ENCODE data around the gene INSYN1.

Gene INSYN1

DNA sequence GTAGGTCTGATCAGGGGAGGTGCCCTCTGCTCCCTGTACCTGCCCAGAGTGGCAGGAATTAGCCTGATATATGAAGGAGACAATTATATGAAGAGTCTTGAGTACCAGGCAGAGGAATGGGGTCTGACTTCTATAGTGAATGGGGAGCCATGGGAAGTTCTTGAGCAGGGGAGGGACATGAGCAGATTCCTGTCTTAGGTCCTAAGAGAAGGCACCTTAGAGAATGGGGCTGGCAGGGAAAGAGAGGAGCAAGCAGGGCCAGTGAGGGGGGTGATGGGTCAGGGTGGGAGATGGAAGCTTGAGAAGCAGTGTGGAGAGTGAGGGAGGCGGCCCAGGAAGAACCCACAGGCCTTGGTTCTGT, 56.5 kb downstream of the INSYN1 start:
- no peak overlapping the region for H3K9ac ChIP-seq (ENCODE audit: low read length)
- no peaks in the 10 kb centered on the region for H3F3A ChIP-seq (ENCODE audit: insufficient read depth)
- no peak overlapping the region for H3K4me2 ChIP-seq (ENCODE audit: low read depth, low read length, poor library complexity, severe bottlenecking)
- no peaks in the 10 kb centered on the region for H3K36me3 ChIP-seq (ENCODE audit: low read length)
- TF ChIP-seq, protein P1, sequence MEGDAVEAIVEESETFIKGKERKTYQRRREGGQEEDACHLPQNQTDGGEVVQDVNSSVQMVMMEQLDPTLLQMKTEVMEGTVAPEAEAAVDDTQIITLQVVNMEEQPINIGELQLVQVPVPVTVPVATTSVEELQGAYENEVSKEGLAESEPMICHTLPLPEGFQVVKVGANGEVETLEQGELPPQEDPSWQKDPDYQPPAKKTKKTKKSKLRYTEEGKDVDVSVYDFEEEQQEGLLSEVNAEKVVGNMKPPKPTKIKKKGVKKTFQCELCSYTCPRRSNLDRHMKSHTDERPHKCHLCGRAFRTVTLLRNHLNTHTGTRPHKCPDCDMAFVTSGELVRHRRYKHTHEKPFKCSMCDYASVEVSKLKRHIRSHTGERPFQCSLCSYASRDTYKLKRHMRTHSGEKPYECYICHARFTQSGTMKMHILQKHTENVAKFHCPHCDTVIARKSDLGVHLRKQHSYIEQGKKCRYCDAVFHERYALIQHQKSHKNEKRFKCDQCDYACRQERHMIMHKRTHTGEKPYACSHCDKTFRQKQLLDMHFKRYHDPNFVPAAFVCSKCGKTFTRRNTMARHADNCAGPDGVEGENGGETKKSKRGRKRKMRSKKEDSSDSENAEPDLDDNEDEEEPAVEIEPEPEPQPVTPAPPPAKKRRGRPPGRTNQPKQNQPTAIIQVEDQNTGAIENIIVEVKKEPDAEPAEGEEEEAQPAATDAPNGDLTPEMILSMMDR (IDR thresholded peaks at IDR 0.05; ENCODE audit: insufficient read depth, low read length, poor library complexity, severe bottlenecking) = no peak
- no peak for TF ChIP-seq EZH2phosphoT487 (conservative IDR thresholded peaks at IDR 0.05; ENCODE audit: low read length)
- no peak overlapping the region for H2AFZ ChIP-seq (ENCODE audit: low read depth, low read length, severe bottlenecking)
- H3K4me3 ChIP-seq (ENCODE audit: insufficient read depth, low read length, poor library complexity, severe bottlenecking) = no peak overlapping the region
- H3K27me3 ChIP-seq (ENCODE audit: low read length) = no peaks in the 10 kb centered on the region; the same call in 1 of the 2 replicates
- no peaks in the 10 kb centered on the region for H4K20me1 ChIP-seq (ENCODE audit: low read depth, low read length)
- H3K79me2 ChIP-seq (ENCODE audit: insufficient read depth, low read length) = no peaks in the 10 kb centered on the region
- no peak overlapping the region for H3K27ac ChIP-seq (ENCODE audit: low read depth, low read length)
- no peaks in the 10 kb centered on the region for H3K9me3 ChIP-seq (ENCODE audit: insufficient read depth, low read length)
- no peaks in the 10 kb centered on the region for H3K9me2 ChIP-seq (replicated peaks; ENCODE audit: insufficient read depth, low read length)

DNA sequence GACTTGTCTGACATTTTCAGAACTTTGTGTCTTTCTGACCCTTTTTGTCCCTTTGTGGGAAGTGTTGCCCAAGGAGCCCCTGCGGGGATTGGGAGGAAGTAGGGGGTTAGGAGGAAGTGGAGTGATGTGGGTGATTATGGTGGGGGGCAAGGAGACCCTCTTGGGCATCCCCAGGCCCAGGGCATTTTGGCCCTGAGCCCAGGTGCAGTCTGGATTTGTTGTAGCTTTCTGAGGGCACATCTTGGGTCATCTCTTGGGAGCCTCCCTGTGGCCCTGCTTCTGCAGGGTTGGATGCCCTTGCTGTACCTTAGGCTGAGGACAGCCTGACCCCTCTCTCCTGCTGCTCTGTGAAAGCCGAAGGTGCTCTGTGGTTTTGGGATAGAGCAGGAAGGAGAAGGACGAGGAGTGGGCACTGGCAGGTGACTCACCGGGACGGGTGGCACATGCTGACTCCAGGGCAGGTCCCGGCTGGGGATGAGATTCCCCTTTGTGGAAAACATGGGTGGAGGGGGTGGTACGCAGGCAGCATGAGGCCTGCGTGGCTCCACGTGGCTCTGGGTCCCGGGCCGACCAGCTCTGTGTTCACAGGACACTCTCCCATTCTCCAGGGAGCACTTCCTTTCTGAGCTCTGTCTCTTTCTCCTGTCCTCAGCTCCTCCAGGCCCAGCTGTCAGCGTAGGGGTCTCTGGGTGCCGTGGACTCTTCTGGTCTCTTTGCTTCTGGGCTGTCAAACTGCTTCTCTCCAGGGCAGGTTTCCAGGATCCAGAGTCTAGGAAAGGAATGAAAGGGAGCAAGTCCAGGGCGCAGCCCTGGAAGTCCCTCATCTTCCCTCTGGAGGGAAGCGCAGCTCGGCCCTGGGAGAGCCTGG, 57.1 kb downstream of the INSYN1 start:
- Histone ChIP-seq H2AFZ (ENCODE audit: low read depth, low read length, severe bottlenecking) (no peak overlapping the region), H3K9ac (ENCODE audit: low read length) (no peak overlapping the region), H3F3A (ENCODE audit: insufficient read depth) (no peaks in the 10 kb centered on the region), H3K9me2 (replicated peaks; ENCODE audit: insufficient read depth, low read length) (no peaks in the 10 kb centered on the region), H3K9me3 (ENCODE audit: insufficient read depth, low read length) (no peaks in the 10 kb centered on the region), H3K27me3 (ENCODE audit: low read length) (no peaks in the 10 kb centered on the region; the same call in 1 of the 2 replicates), H3K36me3 (ENCODE audit: low read length) (no peaks in the 10 kb centered on the region), H3K79me2 (ENCODE audit: insufficient read depth, low read length) (no peaks in the 10 kb centered on the region), H3K27ac (ENCODE audit: low read depth, low read length) (no peak overlapping the region), H3K4me3 (ENCODE audit: insufficient read depth, low read length, poor library complexity, severe bottlenecking) (no peak overlapping the region), H3K4me2 (ENCODE audit: low read depth, low read length, poor library complexity, severe bottlenecking) (no peak overlapping the region), H4K20me1 (ENCODE audit: low read depth, low read length) (no peaks in the 10 kb centered on the region)
- TF ChIP-seq EZH2phosphoT487 (conservative IDR thresholded peaks at IDR 0.05; ENCODE audit: low read length) = no peak
- TF ChIP-seq, protein P1 (IDR thresholded peaks at IDR 0.05; ENCODE audit: insufficient read depth, low read length, poor library complexity, severe bottlenecking) = no peak

DNA sequence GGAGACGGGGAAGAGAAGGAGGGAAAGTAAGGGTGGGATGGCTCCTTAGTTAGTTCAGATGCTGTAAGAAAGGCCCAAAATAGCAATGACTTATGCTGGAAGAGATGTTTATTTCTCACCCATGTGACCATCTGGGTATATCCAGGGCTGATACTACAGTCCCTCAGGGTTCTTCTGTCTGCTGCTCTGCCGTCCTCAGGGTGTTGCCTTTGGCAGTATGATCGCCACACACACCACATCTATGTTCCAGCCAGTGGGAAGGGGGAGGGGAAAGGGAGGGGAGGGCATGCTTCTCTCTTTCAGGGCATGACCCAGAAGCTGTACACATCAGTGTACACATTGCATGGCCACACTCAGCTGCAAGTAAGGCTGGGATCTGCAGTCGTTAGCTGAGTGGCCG, 58.7 kb downstream of the INSYN1 start:
- no peak overlapping the region for H3K9ac ChIP-seq (ENCODE audit: low read length)
- no peaks in the 10 kb centered on the region for H3K9me3 ChIP-seq (ENCODE audit: insufficient read depth, low read length)
- no peaks in the 10 kb centered on the region for H4K20me1 ChIP-seq (ENCODE audit: low read depth, low read length)
- no peak overlapping the region for H3K27ac ChIP-seq (ENCODE audit: low read depth, low read length)
- H3K4me3 ChIP-seq (ENCODE audit: insufficient read depth, low read length, poor library complexity, severe bottlenecking) = no peak overlapping the region
- TF ChIP-seq, protein P1 (IDR thresholded peaks at IDR 0.05; ENCODE audit: insufficient read depth, low read length, poor library complexity, severe bottlenecking) = no peak
- TF ChIP-seq EZH2phosphoT487 (conservative IDR thresholded peaks at IDR 0.05; ENCODE audit: low read length) = no peak
- H3K9me2 ChIP-seq (replicated peaks; ENCODE audit: insufficient read depth, low read length) = no peaks in the 10 kb centered on the region
- H3K36me3 ChIP-seq (ENCODE audit: low read length) = no peaks in the 10 kb centered on the region
- no peaks in the 10 kb centered on the region; the same call in 1 of the 2 replicates for H3K27me3 ChIP-seq (ENCODE audit: low read length)
- H3K4me2 ChIP-seq (ENCODE audit: low read depth, low read length, poor library complexity, severe bottlenecking) = no peak overlapping the region
- H3F3A ChIP-seq (ENCODE audit: insufficient read depth) = no peaks in the 10 kb centered on the region
- H2AFZ ChIP-seq (ENCODE audit: low read depth, low read length, severe bottlenecking) = no peak overlapping the region
- no peaks in the 10 kb centered on the region for H3K79me2 ChIP-seq (ENCODE audit: insufficient read depth, low read length)
